Activated T-cell treated with anti-CD3 and anti-CD28 coated beads, Interleukin-2, amount 50 U/mL, for 4 hours (primary cell): ENCODE data around the gene ALDH1A1. TPM values are rescaled to one million over a fixed set of nuclear protein-coding genes. Genes with fewer than 3 reads are reported as not detected.

Source experiments
- ATAC-seq, 2 donors: fragments of 200-7000 bp; cut with Tn5 transposase; one replicate each; pipeline ENCODE4 v1.10.0; 2021
- DNase-seq: peaks from one replicate; pipeline ENCODE4 v3.0.0-alpha.2; 2020
- H3K27me3 Mint-ChIP-seq: one replicate; pipeline ENCODE4 v1.8.0; 2021; ENCODE audit warnings: low read depth, mixed read lengths
- H3K36me3 Mint-ChIP-seq: one replicate; pipeline ENCODE4 v1.8.0; 2022; ENCODE audit warnings: mixed read lengths; ENCODE audit not compliant: insufficient read depth
- H3K4me1 Mint-ChIP-seq: one replicate; pipeline ENCODE4 v1.8.0; 2021; ENCODE audit warnings: low read depth, mixed read lengths
- H3K4me3 Mint-ChIP-seq: one replicate; pipeline ENCODE4 v1.8.0; 2021; ENCODE audit warnings: mild to moderate bottlenecking, moderate library complexity, mixed read lengths
- H3K9me3 Mint-ChIP-seq: one replicate; pipeline ENCODE4 v1.8.0; 2021; ENCODE audit warnings: mixed read lengths
- total RNA-seq, 3 donors: library from RNA; stranded (reverse); gene quantifications; one replicate each; pipeline ENCODE4 v1.2.1, GENCODE V29; 2021

Gene ALDH1A1
- total RNA-seq, 3 donors from 2014 or later, result 0.16 to 0.35 (median 0.22) TPM

- ATAC-seq, result no peak
- no peak for DNase-seq
- no peaks in the 10 kb centered on the region for H3K36me3 Mint-ChIP-seq
- peaks cover 3% of the 10 kb centered on the region for H3K27me3 Mint-ChIP-seq
- H3K9me3 Mint-ChIP-seq, result no peaks in the 10 kb centered on the region
- H3K4me1 Mint-ChIP-seq, result no peaks in the 10 kb centered on the region
- no peak overlapping the region for H3K4me3 Mint-ChIP-seq
Observed at GRCh38 chr9:72925126-72925789, 27.6 kb downstream of the ALDH1A1 start.

- ATAC-seq, result no peak
- no peak for DNase-seq
- no peaks in the 10 kb centered on the region for H3K4me1 Mint-ChIP-seq
- peaks cover 3% of the 10 kb centered on the region for H3K27me3 Mint-ChIP-seq
- H3K36me3 Mint-ChIP-seq, result no peaks in the 10 kb centered on the region
- H3K9me3 Mint-ChIP-seq, result no peaks in the 10 kb centered on the region
- H3K4me3 Mint-ChIP-seq, result no peak overlapping the region
Observed at GRCh38 chr9:72924154-72924790, 28.6 kb downstream of the ALDH1A1 start.

GRCh38 chr9:72923077-72923476, 29.8 kb downstream of the ALDH1A1 start:
- Mint-ChIP-seq H3K4me1 (no peaks in the 10 kb centered on the region), H3K4me3 (no peak overlapping the region), H3K27me3 (peaks cover 3% of the 10 kb centered on the region), H3K9me3 (no peaks in the 10 kb centered on the region), H3K36me3 (no peaks in the 10 kb centered on the region)
- DNase-seq (no peak), ATAC-seq (no peak)

GRCh38 chr9:72921888-72922654, 30.8 kb downstream of the ALDH1A1 start:
- no peaks in the 10 kb centered on the region for H3K9me3 Mint-ChIP-seq
- H3K4me3 Mint-ChIP-seq, result no peak overlapping the region
- no peak for ATAC-seq
- H3K4me1 Mint-ChIP-seq, result no peaks in the 10 kb centered on the region
- no peaks in the 10 kb centered on the region for H3K36me3 Mint-ChIP-seq
- no peak for DNase-seq
- H3K27me3 Mint-ChIP-seq, result peaks cover 3% of the 10 kb centered on the region

- ATAC-seq (no peak), DNase-seq (no peak)
- Mint-ChIP-seq H3K36me3 (no peaks in the 10 kb centered on the region), H3K27me3 (peaks cover 3% of the 10 kb centered on the region), H3K9me3 (no peaks in the 10 kb centered on the region), H3K4me1 (no peaks in the 10 kb centered on the region), H3K4me3 (no peak overlapping the region)
Observed at GRCh38 chr9:72919246-72919945, 33.5 kb downstream of the ALDH1A1 start.

GRCh38 chr9:72917892-72918509, 34.9 kb downstream of the ALDH1A1 start:
- Mint-ChIP-seq H3K4me1 (no peaks in the 10 kb centered on the region), H3K27me3 (peaks cover 3% of the 10 kb centered on the region), H3K36me3 (no peaks in the 10 kb centered on the region), H3K4me3 (no peak overlapping the region), H3K9me3 (no peaks in the 10 kb centered on the region)
- no peak for ATAC-seq
- DNase-seq, result no peak

GRCh38 chr9:72915659-72916058, 37.2 kb downstream of the ALDH1A1 start:
- Mint-ChIP-seq H3K4me1 (no peaks in the 10 kb centered on the region), H3K9me3 (no peaks in the 10 kb centered on the region), H3K4me3 (no peak overlapping the region), H3K36me3 (no peaks in the 10 kb centered on the region), H3K27me3 (no peaks in the 10 kb centered on the region)
- DNase-seq (no peak), ATAC-seq (no peak)

- no peak for DNase-seq
Observed at GRCh38 chr9:72914750-72915149, 38.1 kb downstream of the ALDH1A1 start.

GRCh38 chr9:72913382-72914009, 39.4 kb downstream of the ALDH1A1 start:
- H3K9me3 Mint-ChIP-seq, result no peaks in the 10 kb centered on the region
- H3K36me3 Mint-ChIP-seq, result no peaks in the 10 kb centered on the region
- H3K4me1 Mint-ChIP-seq, result no peaks in the 10 kb centered on the region
- H3K4me3 Mint-ChIP-seq, result no peak overlapping the region
- DNase-seq (no peak), ATAC-seq (no peak)
- H3K27me3 Mint-ChIP-seq, result peaks cover 1% of the 10 kb centered on the region

More at GRCh38 chr9:72914750-72915149, 38.1 kb downstream of the ALDH1A1 start:
- H3K4me1 Mint-ChIP-seq, result no peaks in the 10 kb centered on the region
- no peaks in the 10 kb centered on the region for H3K9me3 Mint-ChIP-seq
- H3K27me3 Mint-ChIP-seq, result no peaks in the 10 kb centered on the region
- ATAC-seq, result no peak
- no peak overlapping the region for H3K4me3 Mint-ChIP-seq
- H3K36me3 Mint-ChIP-seq, result no peaks in the 10 kb centered on the region

- no peaks in the 10 kb centered on the region for H3K36me3 Mint-ChIP-seq
- H3K9me3 Mint-ChIP-seq, result no peaks in the 10 kb centered on the region
- H3K4me3 Mint-ChIP-seq, result no peak overlapping the region
- H3K4me1 Mint-ChIP-seq, result no peaks in the 10 kb centered on the region
- DNase-seq (no peak), ATAC-seq (no peak)
- H3K27me3 Mint-ChIP-seq, result peaks cover 2% of the 10 kb centered on the region
Observed at GRCh38 chr9:72912476-72913381, 40.1 kb downstream of the ALDH1A1 start.

- H3K9me3 Mint-ChIP-seq, result no peaks in the 10 kb centered on the region
- no peaks in the 10 kb centered on the region for H3K36me3 Mint-ChIP-seq
Observed at GRCh38 chr9:72911816-72912215, 41.0 kb downstream of the ALDH1A1 start.

GRCh38 chr9:72911247-72911775, 41.5 kb downstream of the ALDH1A1 start:
- H3K4me3 Mint-ChIP-seq, result no peak overlapping the region
- H3K27me3 Mint-ChIP-seq, result peaks cover 2% of the 10 kb centered on the region
- DNase-seq (no peak), ATAC-seq (no peak)
- H3K9me3 Mint-ChIP-seq, result no peaks in the 10 kb centered on the region
- H3K4me1 Mint-ChIP-seq, result no peaks in the 10 kb centered on the region
- H3K36me3 Mint-ChIP-seq, result no peaks in the 10 kb centered on the region

More at GRCh38 chr9:72911816-72912215, 41.0 kb downstream of the ALDH1A1 start:
- ATAC-seq, result no peak
- DNase-seq, result no peak
- Mint-ChIP-seq H3K27me3 (peaks cover 2% of the 10 kb centered on the region), H3K4me1 (no peaks in the 10 kb centered on the region), H3K4me3 (no peak overlapping the region)

GRCh38 chr9:72909428-72909827, 43.4 kb downstream of the ALDH1A1 start:
- Mint-ChIP-seq H3K36me3 (no peaks in the 10 kb centered on the region), H3K4me1 (no peaks in the 10 kb centered on the region), H3K27me3 (peaks cover 2% of the 10 kb centered on the region), H3K4me3 (no peak overlapping the region), H3K9me3 (no peaks in the 10 kb centered on the region)
- no peak for DNase-seq
- ATAC-seq, result no peak
